HG02852 (cell line): ENCODE results near the gene RAPGEF6.
"Not testable (repeated sequence)": the region's sequence is repeated elsewhere in the genome, so short reads cannot be mapped to it uniquely, and the experiment has no call there.

Experiments used
- ATAC-seq: cut with Tn5 transposase; IDR thresholded peaks from one replicate; pipeline ENCODE4 v1.9.1; 2021; ENCODE audit warnings: mild to moderate bottlenecking, moderate library complexity; ENCODE audit not compliant: unreplicated experiment

RAPGEF6 gene, protein sequence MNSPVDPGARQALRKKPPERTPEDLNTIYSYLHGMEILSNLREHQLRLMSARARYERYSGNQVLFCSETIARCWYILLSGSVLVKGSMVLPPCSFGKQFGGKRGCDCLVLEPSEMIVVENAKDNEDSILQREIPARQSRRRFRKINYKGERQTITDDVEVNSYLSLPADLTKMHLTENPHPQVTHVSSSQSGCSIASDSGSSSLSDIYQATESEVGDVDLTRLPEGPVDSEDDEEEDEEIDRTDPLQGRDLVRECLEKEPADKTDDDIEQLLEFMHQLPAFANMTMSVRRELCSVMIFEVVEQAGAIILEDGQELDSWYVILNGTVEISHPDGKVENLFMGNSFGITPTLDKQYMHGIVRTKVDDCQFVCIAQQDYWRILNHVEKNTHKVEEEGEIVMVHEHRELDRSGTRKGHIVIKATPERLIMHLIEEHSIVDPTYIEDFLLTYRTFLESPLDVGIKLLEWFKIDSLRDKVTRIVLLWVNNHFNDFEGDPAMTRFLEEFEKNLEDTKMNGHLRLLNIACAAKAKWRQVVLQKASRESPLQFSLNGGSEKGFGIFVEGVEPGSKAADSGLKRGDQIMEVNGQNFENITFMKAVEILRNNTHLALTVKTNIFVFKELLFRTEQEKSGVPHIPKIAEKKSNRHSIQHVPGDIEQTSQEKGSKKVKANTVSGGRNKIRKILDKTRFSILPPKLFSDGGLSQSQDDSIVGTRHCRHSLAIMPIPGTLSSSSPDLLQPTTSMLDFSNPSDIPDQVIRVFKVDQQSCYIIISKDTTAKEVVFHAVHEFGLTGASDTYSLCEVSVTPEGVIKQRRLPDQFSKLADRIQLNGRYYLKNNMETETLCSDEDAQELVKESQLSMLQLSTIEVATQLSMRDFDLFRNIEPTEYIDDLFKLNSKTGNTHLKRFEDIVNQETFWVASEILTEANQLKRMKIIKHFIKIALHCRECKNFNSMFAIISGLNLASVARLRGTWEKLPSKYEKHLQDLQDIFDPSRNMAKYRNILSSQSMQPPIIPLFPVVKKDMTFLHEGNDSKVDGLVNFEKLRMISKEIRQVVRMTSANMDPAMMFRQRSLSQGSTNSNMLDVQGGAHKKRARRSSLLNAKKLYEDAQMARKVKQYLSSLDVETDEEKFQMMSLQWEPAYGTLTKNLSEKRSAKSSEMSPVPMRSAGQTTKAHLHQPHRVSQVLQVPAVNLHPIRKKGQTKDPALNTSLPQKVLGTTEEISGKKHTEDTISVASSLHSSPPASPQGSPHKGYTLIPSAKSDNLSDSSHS (N-terminal part only)

GRCh38 chr5:131634996-131635683, at the start of gene RAPGEF6:
Gene RAPGEF6 (minus strand): TSS chr5:131635229. CDS start chr5:131635030, 199 bp downstream.
- peak; percentile 86 for ATAC-seq

DNA sequence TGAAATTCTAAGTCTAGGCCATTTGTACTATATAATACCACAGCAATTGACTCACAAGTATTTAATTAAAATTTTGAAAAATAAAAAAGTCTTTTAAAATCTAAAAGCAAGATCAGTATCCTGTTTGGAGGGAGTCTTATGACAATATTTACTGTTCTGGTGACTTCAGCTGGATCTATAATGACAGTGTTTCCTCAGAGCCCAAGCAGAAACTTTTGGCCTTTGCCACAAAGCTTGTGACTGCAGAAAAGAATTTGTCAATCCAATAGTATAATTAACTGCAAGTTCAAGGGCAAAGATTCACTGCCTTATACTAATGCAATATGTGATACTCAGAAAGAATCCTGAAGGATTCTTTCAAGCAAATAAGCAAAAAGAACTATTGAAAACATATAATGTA, 49.6 kb upstream of the RAPGEF6 start:
- no peak for ATAC-seq

GRCh38 chr5:131684051-131684450, 49.0 kb upstream of the RAPGEF6 start:
- ATAC-seq: no peak

- ATAC-seq: no peak
Observed at GRCh38 chr5:131682826-131683225, 47.8 kb upstream of the RAPGEF6 start.

DNA sequence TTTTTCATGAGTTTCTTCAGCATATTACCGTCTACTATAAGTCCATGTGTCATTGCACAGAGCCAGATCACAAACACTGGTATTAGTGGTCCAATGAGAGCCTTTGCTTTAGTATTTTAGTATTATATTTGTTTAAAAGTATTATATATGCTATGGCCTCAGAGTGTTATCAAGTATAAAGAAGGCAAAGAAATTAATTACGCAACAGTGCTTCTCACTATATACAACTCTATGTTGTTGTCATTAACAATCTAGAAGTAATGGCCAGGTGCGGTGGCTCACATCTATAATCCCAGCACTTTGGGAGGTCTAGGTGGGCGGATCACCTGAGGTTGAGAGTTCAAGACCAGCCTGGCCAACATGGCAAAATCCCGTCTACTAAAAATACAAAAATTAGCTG, 47.1 kb upstream of the RAPGEF6 start:
- ATAC-seq: no peak

GRCh38 chr5:131679911-131680310, 44.9 kb upstream of the RAPGEF6 start:
- no peak for ATAC-seq

GRCh38 chr5:131678273-131678672, 43.2 kb upstream of the RAPGEF6 start:
- not testable (repeated sequence) for ATAC-seq

GRCh38 chr5:131677115-131677514, 42.1 kb upstream of the RAPGEF6 start:
- ATAC-seq: no peak

- peak; percentile 46 for ATAC-seq
Observed at GRCh38 chr5:131672776-131673175, 37.7 kb upstream of the RAPGEF6 start.

GRCh38 chr5:131671994-131672655, 37.1 kb upstream of the RAPGEF6 start:
- no peak for ATAC-seq

DNA sequence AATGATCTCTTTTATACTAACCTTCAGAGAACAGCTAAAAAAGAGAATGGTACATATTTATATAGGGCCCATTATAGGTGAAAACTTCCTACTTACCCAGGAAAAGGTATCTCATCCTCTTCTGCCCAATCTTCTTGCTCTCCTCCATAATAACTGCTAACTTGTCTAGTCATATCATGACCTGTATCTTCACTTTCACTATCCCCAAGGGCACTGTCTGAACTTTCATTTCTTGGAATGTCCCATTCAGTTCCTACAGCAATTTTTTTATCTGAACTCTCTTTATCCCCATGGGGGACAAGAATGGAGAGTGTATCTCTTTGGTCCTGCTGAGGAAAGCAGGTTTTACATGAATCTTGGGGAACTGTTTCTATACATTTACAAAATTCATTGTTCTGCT, 36.4 kb upstream of the RAPGEF6 start:
- no peak for ATAC-seq

GRCh38 chr5:131664929-131665328, 29.9 kb upstream of the RAPGEF6 start:
- ATAC-seq: no peak

- ATAC-seq: no peak
Observed at GRCh38 chr5:131661933-131662332, 26.9 kb upstream of the RAPGEF6 start.

DNA sequence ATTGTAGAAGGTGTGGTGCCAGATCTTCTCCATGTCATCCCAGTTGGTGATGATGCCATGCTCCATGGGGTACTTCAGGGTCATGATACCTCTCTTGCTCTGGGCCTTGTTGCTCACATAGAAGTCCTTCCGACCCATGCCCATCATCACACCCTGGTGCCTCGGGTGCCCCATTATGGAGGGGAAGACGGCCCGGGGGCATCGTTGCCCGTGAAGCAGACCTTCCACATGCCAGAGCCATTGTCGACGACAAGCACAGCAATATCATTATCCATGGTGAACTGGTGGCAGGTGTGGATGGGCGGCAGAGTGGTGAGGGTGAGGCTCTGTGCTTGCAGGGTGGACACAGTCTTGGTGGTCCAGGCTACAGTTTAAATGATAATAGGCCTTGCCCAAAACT, 24.8 kb upstream of the RAPGEF6 start:
- no peak for ATAC-seq

- ATAC-seq: no peak
Observed at GRCh38 chr5:131659290-131659689, 24.3 kb upstream of the RAPGEF6 start.

- no peak for ATAC-seq
Observed at GRCh38 chr5:131654776-131655175, 19.7 kb upstream of the RAPGEF6 start.

GRCh38 chr5:131654309-131654708, 19.3 kb upstream of the RAPGEF6 start:
- no peak for ATAC-seq

GRCh38 chr5:131649161-131649560, 14.1 kb upstream of the RAPGEF6 start:
- ATAC-seq: no peak

- peak; percentile 72 for ATAC-seq
Observed at GRCh38 chr5:131647048-131647769, 12.2 kb upstream of the RAPGEF6 start.
